Adrenal gland (tissue), 5 donors: ENCODE measurements around the gene GYG2.

Experiments used
- CTCF ChIP-seq, 6 experiments: fragments of 450-650 bp in 4 of 6; fragments of 200-600 bp in 2 of 6; sonication (generic) in 1 of 6; IDR thresholded peaks; 1 replicate in 5 of 6; 2 replicates in 1 of 6; pipeline versions ENCODE4 v1.5.1 to v1.8.0; 2016 to 2021; ENCODE audit warnings: antibody characterized with exemption in 6 of 6, mild to moderate bottlenecking in 2 of 6, moderate library complexity in 1 of 6
- POLR2A ChIP-seq, 2 donors: fragments of 450-650 bp; IDR thresholded peaks; one replicate each; pipeline ENCODE4 v1.6.1; 2017; ENCODE audit warnings: antibody characterized with exemption in 2 of 2, mild to moderate bottlenecking in 2 of 2, moderate library complexity in 1 of 2
- donor health status: DM: no; HTN: no; CAD: no.

GRCh38 chrX:2824886-2825285 lies 3.8 kb upstream of the GYG2 start:
- TF ChIP-seq POLR2A (IDR thresholded peaks at IDR 0.05) (no peak), CTCF (IDR thresholded peaks at IDR 0.05) (no peak)
